IPS DF 19.7 (cell line): ENCODE results near the gene ABCC1.

Experiments used
- DNase-seq: peaks from one replicate; pipeline ENCODE4 v3.0.0-alpha.2; 2013; ENCODE audit warnings: low read depth, low spot score

Gene ABCC1

GRCh38 chr16:16020291-16020690 is 70.9 kb downstream of the ABCC1 start:
- no peak for DNase-seq

DNA sequence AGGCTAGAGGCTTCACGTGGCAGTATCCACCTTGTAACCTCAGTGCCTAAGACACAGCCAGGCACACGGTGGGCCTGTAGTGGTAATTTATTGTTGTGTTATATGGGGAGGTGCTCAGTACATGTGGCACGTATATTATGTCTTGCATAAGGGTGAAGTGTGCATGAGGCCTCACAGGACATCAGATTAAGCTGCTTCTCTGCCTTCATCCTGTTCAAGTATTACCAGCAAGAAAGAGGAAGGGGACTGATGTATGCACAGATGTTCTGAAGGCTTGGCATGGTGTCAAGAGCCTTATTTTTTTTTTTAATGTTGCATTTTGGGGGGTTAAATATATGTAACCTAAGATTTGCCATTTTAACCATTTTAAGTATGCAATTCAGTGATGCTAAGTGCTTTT is 71.6 kb downstream of the ABCC1 start:
- DNase-seq: no peak

- no peak for DNase-seq
Observed at GRCh38 chr16:16021646-16021987, 72.2 kb downstream of the ABCC1 start.

DNA sequence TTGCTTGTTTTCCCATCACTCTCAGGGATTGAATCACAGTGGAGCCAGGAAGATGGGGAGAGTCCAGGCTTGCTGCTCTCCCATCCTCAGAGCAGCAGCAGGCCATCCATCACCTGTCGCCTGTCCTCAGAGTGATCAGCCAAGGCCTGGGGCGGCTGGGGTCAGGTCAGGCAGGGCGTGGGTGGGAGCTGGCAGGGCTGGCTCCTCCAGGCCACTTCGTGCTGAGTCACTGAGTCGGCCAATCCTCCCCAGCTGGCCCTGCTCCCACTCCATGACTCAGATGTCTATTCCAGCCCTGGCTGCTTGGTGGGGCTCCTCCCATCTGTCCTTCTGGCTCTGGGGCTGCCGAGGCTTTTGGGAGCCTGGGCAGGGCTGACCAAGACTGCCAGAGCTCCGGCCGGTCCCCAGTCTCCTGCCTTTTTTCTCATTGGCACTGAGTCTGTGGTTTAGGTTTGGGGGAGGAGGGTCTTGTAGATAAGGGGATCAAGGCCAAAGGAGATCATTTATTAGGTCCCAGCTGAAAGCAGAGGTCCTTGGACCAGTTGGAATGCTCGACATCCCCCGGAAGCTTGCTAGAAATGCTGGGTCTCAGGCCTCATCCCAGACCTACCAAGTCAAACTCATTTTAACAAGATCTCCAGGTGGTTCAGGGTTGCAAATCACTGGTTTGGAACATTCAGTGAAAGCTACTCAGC is 72.7 kb downstream of the ABCC1 start:
- no peak for DNase-seq

DNA sequence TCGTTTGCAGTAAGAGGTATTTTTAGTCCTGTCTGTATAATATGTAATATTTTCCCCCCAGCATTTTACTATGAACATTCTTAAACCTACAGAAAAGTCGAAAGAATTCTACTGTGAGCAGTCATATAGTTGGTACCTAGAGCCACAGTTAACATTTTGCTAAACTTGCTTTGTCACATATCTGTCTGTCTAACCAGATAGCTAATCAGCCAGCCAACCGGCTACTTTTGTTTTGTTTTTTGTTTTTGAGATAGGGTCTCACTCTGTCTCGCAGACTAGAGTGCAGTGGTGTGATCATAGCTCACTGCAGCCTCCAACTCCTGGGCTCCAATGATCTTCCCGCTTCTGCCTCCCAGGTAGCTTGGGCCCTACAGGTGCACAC is 73.3 kb downstream of the ABCC1 start:
- DNase-seq: no peak

- DNase-seq: no peak
Observed at GRCh38 chr16:16025214-16025968, 76.0 kb downstream of the ABCC1 start.

DNA sequence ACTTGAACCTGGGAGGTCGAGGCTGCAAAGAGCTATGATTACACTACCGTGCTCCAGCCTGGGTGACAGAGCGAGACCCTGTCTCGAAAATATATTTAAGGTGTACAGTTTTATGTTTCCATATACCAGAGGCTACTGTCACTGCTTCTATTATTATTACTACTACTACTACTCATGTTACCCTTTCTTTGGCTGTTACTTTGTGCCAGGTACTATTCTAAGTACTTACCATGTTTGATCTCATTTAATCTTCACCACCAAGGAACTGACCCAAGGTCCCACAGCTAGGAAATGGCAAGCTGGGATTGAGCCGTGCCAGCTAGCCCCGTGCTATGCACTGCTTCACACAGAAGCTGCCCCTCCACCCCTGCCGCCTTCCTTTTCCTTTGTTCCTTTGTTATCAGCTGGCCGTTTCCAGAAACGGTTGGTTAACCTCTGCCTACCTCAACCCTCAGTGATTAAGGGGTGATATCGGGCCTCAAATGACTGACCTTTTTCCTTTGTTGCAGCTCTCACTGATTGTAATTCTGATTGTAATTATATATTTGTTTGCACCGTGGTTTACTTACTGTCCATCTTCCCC is 78.4 kb downstream of the ABCC1 start:
- DNase-seq: no peak

DNA sequence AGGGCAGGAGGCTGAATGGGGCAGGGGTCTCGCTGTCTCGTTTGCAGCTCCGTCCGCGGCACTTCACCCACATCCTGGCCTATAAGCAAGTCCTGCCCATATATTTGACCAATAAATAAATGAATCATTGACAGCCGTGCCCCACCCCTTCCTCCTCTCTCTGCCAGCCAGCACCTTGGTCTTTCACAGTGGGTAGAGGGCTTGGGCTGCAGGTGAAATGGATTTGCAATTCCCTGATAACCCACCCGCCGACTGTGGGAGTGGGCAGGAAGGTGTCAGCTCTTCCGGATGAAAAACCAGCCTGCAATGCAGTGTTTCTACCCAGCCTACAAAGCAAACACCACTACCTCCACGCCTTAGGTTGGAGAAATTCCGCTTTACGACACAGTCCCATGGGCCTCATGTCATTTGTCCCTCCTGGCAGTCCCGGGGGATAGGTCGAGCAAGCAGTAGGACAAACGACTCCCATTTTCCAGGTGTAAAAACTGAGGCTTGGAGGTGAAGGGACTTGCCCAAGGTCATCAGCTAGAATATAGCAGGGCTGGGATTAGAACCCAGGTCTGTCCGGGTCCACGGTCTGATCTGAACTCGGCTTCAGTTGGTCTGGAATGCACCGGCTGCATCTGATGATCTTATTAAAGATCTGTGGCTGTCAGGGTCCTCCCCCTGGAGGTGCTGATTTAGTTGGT is 79.0 kb downstream of the ABCC1 start:
- DNase-seq: no peak

- DNase-seq: no peak
Observed at GRCh38 chr16:16029431-16030011, 80.1 kb downstream of the ABCC1 start.

- DNase-seq: no peak
Observed at GRCh38 chr16:16030449-16030848, 81.0 kb downstream of the ABCC1 start.

DNA sequence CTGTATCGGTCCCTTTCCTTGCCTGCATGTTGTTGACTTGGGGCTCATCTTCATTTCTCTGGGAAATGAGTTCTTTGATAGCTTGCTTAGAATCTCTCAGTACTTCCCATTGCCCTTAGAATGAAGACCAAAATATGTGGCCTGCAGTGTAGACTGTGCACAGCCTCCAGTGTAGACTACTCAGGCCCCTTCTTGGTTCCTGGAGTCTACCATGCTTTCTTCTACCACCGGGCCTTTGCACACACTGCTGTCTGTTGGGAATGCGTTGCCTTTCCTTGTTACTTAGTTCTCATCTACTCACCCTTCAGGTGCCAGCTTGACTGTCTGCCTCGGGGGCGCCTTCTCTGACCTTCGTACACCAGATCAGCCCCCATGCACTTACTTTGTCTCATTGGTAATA is 82.0 kb downstream of the ABCC1 start:
- no peak for DNase-seq

DNA sequence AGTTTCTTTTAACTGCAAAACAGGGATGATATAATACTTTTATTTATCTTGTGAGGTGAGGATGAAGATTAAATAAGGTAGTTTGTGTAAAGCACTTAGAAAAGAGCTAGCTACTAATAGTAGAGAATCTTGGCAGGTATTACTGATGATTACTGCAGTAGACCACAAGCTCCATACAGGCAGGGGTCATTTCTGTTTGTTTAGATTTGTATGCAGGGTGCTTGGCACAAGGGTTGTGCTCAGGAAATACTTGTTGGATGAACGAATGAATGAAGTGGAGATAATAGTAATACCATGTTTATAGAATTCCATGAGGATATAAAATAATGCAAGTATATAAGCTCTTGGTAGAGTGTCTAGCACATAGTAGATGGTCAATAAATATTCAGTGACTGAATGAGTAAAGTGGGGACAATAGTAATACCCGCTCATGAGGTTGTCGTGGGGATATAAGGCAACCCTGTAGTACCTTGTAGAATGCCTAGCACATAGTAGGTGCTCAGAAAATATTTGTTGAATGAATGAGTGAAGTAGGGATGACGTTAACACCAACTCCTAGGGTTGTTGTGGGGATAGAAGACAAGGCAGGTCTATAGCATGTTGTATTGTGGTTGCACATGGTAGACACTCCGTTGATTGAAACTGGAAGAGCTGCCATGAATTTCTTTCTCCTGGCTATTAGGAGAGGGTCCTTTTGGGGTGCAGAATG is 83.0 kb downstream of the ABCC1 start:
- no peak for DNase-seq

DNA sequence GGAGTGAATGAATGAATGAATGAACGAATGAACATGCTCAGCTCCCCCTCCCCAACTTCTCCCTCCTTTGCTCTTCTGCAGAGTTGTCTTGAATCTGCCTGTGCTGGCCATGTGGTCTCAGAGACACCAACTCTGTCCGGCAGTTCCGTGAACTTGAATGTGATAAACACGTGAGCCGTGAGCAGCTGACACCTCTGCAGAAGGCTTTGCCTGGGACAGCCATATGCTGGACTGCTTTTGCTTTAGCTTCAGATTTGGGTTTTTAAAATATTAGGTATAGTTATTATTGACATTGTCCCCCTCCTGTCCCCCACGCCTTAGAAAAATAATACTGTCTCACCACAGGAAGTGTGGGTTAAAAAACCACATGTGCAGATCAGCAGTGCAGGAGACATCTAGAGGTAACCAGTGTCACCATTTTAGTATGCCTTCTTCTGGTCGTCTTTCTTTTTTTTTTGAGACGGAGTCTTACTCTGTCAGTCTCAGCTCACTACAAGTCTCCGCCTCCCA is 83.8 kb downstream of the ABCC1 start:
- DNase-seq: no peak

GRCh38 chr16:16036359-16036792 is 87.0 kb downstream of the ABCC1 start:
- no peak for DNase-seq

- no peak for DNase-seq
Observed at GRCh38 chr16:16037521-16037920, 88.1 kb downstream of the ABCC1 start.

GRCh38 chr16:16037970-16038369 is 88.6 kb downstream of the ABCC1 start:
- DNase-seq: no peak

DNA sequence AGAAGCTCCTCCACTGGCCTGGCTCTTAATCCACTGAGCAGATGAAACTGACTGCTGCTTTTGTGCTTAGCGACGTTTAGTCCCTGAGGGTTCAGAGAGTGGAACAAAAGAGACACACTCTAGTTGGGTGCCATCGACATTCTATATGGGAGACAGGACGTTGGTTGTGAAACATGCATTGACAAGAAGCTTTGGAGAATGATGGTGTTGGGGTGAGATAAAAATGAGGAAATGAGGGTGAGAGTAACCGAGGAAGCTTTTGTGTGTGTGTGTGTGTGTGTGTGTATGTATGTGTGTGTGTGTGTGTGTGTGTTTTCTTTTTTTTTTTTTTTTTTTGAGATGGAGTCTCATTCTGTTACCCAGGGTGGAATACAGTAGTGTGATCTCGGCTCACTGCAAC is 89.5 kb downstream of the ABCC1 start:
- no peak for DNase-seq

DNA sequence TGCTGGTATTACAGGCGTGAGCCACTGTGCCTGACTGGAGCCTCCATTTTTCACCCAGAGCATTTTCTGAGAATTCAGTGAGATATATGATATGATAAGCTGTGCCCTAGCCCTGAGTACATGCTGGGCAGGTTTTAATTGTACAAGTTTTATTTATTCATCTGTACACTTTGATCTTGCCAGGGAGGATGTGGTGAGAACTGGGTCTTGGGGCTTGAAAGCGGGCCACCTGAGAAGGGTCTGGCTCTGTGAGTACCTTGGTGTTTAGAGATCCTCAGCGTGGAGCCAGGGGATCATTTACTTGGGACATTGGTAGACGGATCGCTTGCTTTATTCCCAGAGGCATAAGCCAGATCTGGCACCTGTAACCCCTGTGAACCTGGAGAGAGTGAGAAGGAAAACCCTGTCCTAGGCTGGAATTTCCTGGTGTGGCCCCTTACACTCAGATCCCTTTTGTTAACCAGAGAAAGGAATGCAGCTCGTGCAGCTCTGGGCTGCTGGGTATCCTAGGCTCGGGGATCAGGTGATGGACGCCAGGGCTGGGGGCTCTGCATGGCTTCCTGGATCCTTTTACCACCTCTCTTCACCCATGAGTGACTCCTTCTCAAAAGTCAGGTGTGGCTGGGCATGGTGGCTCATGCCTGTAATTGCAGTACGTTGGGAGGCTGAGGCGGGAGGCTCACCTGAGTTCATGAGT is 91.9 kb downstream of the ABCC1 start:
- peak; percentile 42 for DNase-seq

GRCh38 chr16:16042076-16042475 is 92.7 kb downstream of the ABCC1 start:
- DNase-seq: no peak

GRCh38 chr16:16045296-16045695 is 95.9 kb downstream of the ABCC1 start:
- DNase-seq: no peak

- DNase-seq: no peak
Observed at GRCh38 chr16:16045879-16046278, 96.5 kb downstream of the ABCC1 start.
